ENCODE data around the gene KDM4C. TPM values are rescaled to one million over a fixed set of nuclear protein-coding genes. Genes with fewer than 3 reads are reported as not detected.
A peak's percentile ranks its signal among the peaks of the same experiment; 100 is the strongest.

Gene KDM4C
- total and polyA plus RNA-seq, 2 of the 8 experiments (the other 6 are each of a cell fraction or from before 2014, with no cell fraction given): 13.0 to 26.1 TPM

GRCh38 chr9:6845128-6845826, 87.5 kb downstream of the KDM4C start:
- Histone ChIP-seq H3K4me2 (ENCODE audit: insufficient read depth in 1 of 2, low read depth in 2 of 2, low read length in 2 of 2) (no peak overlapping the region), H3K79me2 (ENCODE audit: control insufficient read depth in 1 of 2, insufficient read depth in 2 of 2, low read length in 2 of 2) (no peaks in the 10 kb centered on the region; a peak in 1 of 4 replicates), H3K23ac (ENCODE audit: insufficient read length) (no peak overlapping the region), H3K56ac (replicated peaks; ENCODE audit: insufficient read length, low read depth, low read length) (no peak overlapping the region), H3K9ac (replicated peaks in 1 of 4; ENCODE audit: extremely low read depth in 1 of 4, low read depth in 3 of 4, low read length in 3 of 4) (no peak overlapping the region), H3K36me3 (ENCODE audit: control insufficient read depth in 2 of 4, insufficient read depth in 4 of 4, low read length in 3 of 4) (peaks cover 0 to 2% (median 0%) of the 10 kb centered on the region in 4 experiments; a peak in 1 of 8 replicates), H3K4me3 (ENCODE audit: extremely low read depth in 1 of 4, insufficient read depth in 2 of 4, low read depth in 3 of 4, low read length in 4 of 4) (no peak overlapping the region), H3K27me3 (replicated peaks in 1 of 4; ENCODE audit: control insufficient read depth in 3 of 4, extremely low read depth in 1 of 4, insufficient read depth in 3 of 4, low read length in 3 of 4) (no peaks in the 10 kb centered on the region), H4K5ac (ENCODE audit: insufficient read length, low read depth, low read length) (no peak overlapping the region), H3K14ac (ENCODE audit: insufficient read length) (no peak overlapping the region), H3K9me3 (ENCODE audit: insufficient read depth in 2 of 2, low read depth in 1 of 2, low read length in 1 of 2) (no peaks in the 10 kb centered on the region), H3K23me2 (ENCODE audit: low read depth, low read length) (no peaks in the 10 kb centered on the region), H2AFZ (ENCODE audit: low read length) (no peak overlapping the region), H3K27ac (ENCODE audit: low read depth, low read length) (no peak overlapping the region), H3K79me1 (ENCODE audit: low read depth, low read length) (peaks cover 3% of the 10 kb centered on the region; the same call in 1 of the 2 replicates), H3K4ac (replicated peaks; ENCODE audit: insufficient read length, low read depth, low read length) (no peak overlapping the region), H3K4me1 (replicated peaks in 1 of 4; ENCODE audit: control insufficient read depth in 3 of 4, insufficient read depth in 4 of 4, low read length in 3 of 4) (peaks cover 0 to 6% (median 3%) of the 10 kb centered on the region in 4 experiments; a peak in 3 of 7 replicates), H4K91ac (replicated peaks; ENCODE audit: insufficient read length, low read length) (no peak overlapping the region), H4K20me1 (replicated peaks in 1 of 2; ENCODE audit: control insufficient read depth in 1 of 2, insufficient read depth in 2 of 2, low read length in 2 of 2) (no peaks in the 10 kb centered on the region), H4K8ac (ENCODE audit: extremely low read depth, insufficient read depth, low read length) (no peak overlapping the region), H2BK120ac (replicated peaks; ENCODE audit: low read depth, low read length) (no peak overlapping the region), H2BK20ac (ENCODE audit: low read length) (no peak overlapping the region), H3K18ac (ENCODE audit: extremely low read depth, low read length) (no peak overlapping the region), H2AK5ac (ENCODE audit: low read depth, low read length) (no peak overlapping the region), H2BK15ac (ENCODE audit: low read length) (no peak overlapping the region), H2BK12ac (ENCODE audit: low read depth, low read length) (no peak overlapping the region; the same call in 1 of the 2 replicates), H2BK5ac (ENCODE audit: low read depth, low read length) (0 out of 2 replicates have a peak overlapping the region, but pooled peaks have one; percentile 4)
- POLR2A ChIA-PET (ENCODE audit: partially characterized antibody): interaction anchor here (1.0 kb wide), 1 partner anchor 18 kb away, joined by 3 read pairs; no protein-coding TSS in a partner anchor
- FAIRE-seq (no peak), DNase-seq (ENCODE audit: low read depth in 1 of 2, low spot score in 2 of 2) (no peak)
- CTCF ChIA-PET (ENCODE audit: partially characterized antibody): interaction anchor here (0.7 to 13.6 kb wide), 9 partner anchors 9 to 164 kb away, joined by 3 to 120 read pairs (median 3); no protein-coding TSS in a partner anchor
- 89% methylated on average over 8 of the region's 8 CpGs; no CpG with 5 or more reads in 1 of the 2 experiments for WGBS, 2 experiments (ENCODE audit: extremely low coverage in 1 of 2, insufficient coverage in 1 of 2, insufficient read length in 1 of 2, insufficient replicate concordance in 2 of 2, low coverage in 1 of 2, low lambda C conversion rate in 2 of 2, missing lambda C conversion rate in 1 of 2)
- no peak for TF ChIP-seq POLR2AphosphoS5 (IDR thresholded peaks at IDR 0.05; ENCODE audit: low read depth, low read length)
- no peak for TF ChIP-seq RAD21 (IDR thresholded peaks at IDR 0.05 in 1 of 2, conservative IDR thresholded peaks at IDR 0.05 in 1 of 2; ENCODE audit: low read depth in 2 of 2, low read length in 2 of 2)
- no peak for TF ChIP-seq JUND (IDR thresholded peaks at IDR 0.05; ENCODE audit: low read length)
- TF ChIP-seq SP2 (IDR thresholded peaks at IDR 0.05; ENCODE audit: low read length): no peak
- TF ChIP-seq SAP30 (IDR thresholded peaks at IDR 0.05; ENCODE audit: insufficient read depth, insufficient replicate concordance, low read length): no peak
- TF ChIP-seq KDM5A (IDR thresholded peaks at IDR 0.05; ENCODE audit: low read length): no peak

Data from H1 (cell line).